ENCODE results near the gene ABCA13. TPM values are rescaled to one million over a fixed set of nuclear protein-coding genes. Genes with fewer than 3 reads are reported as not detected.

Gene ABCA13
- total RNA-seq, 4 donors from 2014 or later: under 0.01 to 0.26 (median 0.06) TPM; not detected in 1

DNA sequence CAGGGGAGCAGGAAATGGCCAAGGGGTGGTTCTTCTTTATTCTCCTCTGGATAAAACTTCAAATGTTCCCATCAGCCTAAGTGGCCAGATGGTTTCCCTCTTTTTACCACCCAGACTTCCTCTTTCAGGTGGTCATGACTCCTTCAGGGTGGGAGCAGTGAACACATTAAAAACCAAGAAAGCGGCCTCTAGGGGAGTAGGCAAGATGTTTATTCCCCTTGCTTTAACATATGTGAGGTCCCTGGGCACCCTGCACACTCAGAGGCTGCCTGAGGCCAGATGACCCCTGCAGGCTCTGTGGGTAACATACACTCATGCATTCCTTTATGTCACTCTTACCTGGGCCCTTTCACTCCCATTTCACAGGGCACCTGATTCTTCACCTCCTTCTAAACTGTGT lies 357.4 kb downstream of the ABCA13 start:
- Histone ChIP-seq H3K9me3 (peaks cover 0 to 6% (median 0%) of the 10 kb centered on the region in 4 donors), H3K4me1 (no peaks in the 10 kb centered on the region), H3K36me3 (no peaks in the 10 kb centered on the region), H3K4me3 (no peak overlapping the region), H3K27ac (replicated peaks in 1 of 4) (no peak overlapping the region), H3K27me3 (no peaks in the 10 kb centered on the region)
- TF ChIP-seq POLR2AphosphoS5 (IDR thresholded peaks at IDR 0.05): no peak
- TF ChIP-seq CTCF (IDR thresholded peaks at IDR 0.05): no peak
- no peak for TF ChIP-seq EP300 (IDR thresholded peaks at IDR 0.05)
- no peak for TF ChIP-seq POLR2A (IDR thresholded peaks at IDR 0.05; ENCODE audit: low read depth)
- WGBS: 54% methylated on average over 1 of the region's 1 CpG
- intact Hi-C loops (cut with DNase I): no loop called here
- no peak for DNase-seq (ENCODE audit: extremely low spot score)

- 93% methylated on average over 2 of the region's 2 CpGs for WGBS
Measured at GRCh38 chr7:48537561-48537960, 366.3 kb downstream of the ABCA13 start.

GRCh38 chr7:48540746-48541145 lies 369.5 kb downstream of the ABCA13 start:
- Histone ChIP-seq H3K27me3 (no peaks in the 10 kb centered on the region), H3K27ac (replicated peaks in 1 of 4) (no peak overlapping the region), H3K36me3 (no peaks in the 10 kb centered on the region), H3K4me1 (no peaks in the 10 kb centered on the region), H3K9me3 (peaks cover 0 to 14% (median 3%) of the 10 kb centered on the region in 4 donors), H3K4me3 (no peak overlapping the region)
- intact Hi-C loops (cut with DNase I): no loop called here
- no peak for DNase-seq (ENCODE audit: extremely low spot score)
- 39% methylated on average over 1 of the region's 1 CpG for WGBS
- no peak for TF ChIP-seq EP300 (IDR thresholded peaks at IDR 0.05)
- no peak for TF ChIP-seq CTCF (IDR thresholded peaks at IDR 0.05)
- no peak for TF ChIP-seq POLR2AphosphoS5 (IDR thresholded peaks at IDR 0.05)
- TF ChIP-seq POLR2A (IDR thresholded peaks at IDR 0.05; ENCODE audit: low read depth): no peak

More at GRCh38 chr7:48537561-48537960, 366.3 kb downstream of the ABCA13 start:
- Histone ChIP-seq H3K27me3 (no peaks in the 10 kb centered on the region), H3K36me3 (no peaks in the 10 kb centered on the region), H3K4me3 (no peak overlapping the region), H3K4me1 (no peaks in the 10 kb centered on the region), H3K27ac (replicated peaks in 1 of 4) (no peak overlapping the region), H3K9me3 (peaks cover 0 to 21% (median 11%) of the 10 kb centered on the region in 4 donors)
- DNase-seq (ENCODE audit: extremely low spot score): no peak
- intact Hi-C loops (cut with DNase I): no loop called here
- TF ChIP-seq POLR2AphosphoS5 (IDR thresholded peaks at IDR 0.05) (no peak), EP300 (IDR thresholded peaks at IDR 0.05) (no peak), POLR2A (IDR thresholded peaks at IDR 0.05; ENCODE audit: low read depth) (no peak), CTCF (IDR thresholded peaks at IDR 0.05) (no peak)

GRCh38 chr7:48548667-48549066 lies 377.4 kb downstream of the ABCA13 start:
- no peak overlapping the region for H3K4me3 ChIP-seq
- 76% methylated on average over 2 of the region's 2 CpGs for WGBS
- no peaks in the 10 kb centered on the region for H3K9me3 ChIP-seq
- no peaks in the 10 kb centered on the region for H3K36me3 ChIP-seq
- H3K27ac ChIP-seq (replicated peaks in 1 of 4): no peak overlapping the region
- DNase-seq (ENCODE audit: extremely low spot score): no peak
- H3K4me1 ChIP-seq: no peaks in the 10 kb centered on the region
- TF ChIP-seq CTCF (IDR thresholded peaks at IDR 0.05): no peak
- TF ChIP-seq POLR2A (IDR thresholded peaks at IDR 0.05; ENCODE audit: low read depth): no peak
- no peak for TF ChIP-seq EP300 (IDR thresholded peaks at IDR 0.05)
- TF ChIP-seq POLR2AphosphoS5 (IDR thresholded peaks at IDR 0.05): no peak
- H3K27me3 ChIP-seq: no peaks in the 10 kb centered on the region
- intact Hi-C loops (cut with DNase I): no loop called here

- TF ChIP-seq POLR2AphosphoS5 (IDR thresholded peaks at IDR 0.05): no peak
- TF ChIP-seq POLR2A (IDR thresholded peaks at IDR 0.05; ENCODE audit: low read depth): no peak
- no peak for TF ChIP-seq EP300 (IDR thresholded peaks at IDR 0.05)
- TF ChIP-seq CTCF (IDR thresholded peaks at IDR 0.05): no peak
- peaks cover 0 to 5% (median 0%) of the 10 kb centered on the region in 4 donors for H3K9me3 ChIP-seq
- no peaks in the 10 kb centered on the region for H3K36me3 ChIP-seq
- no peak for DNase-seq (ENCODE audit: extremely low spot score)
- H3K27ac ChIP-seq (replicated peaks in 1 of 4): no peak overlapping the region
- no peak overlapping the region for H3K4me3 ChIP-seq
- no peaks in the 10 kb centered on the region for H3K4me1 ChIP-seq
- H3K27me3 ChIP-seq: no peaks in the 10 kb centered on the region
- intact Hi-C loops (cut with DNase I): no loop called here
Measured at GRCh38 chr7:48551652-48552051, 380.4 kb downstream of the ABCA13 start.

All from esophagus muscularis mucosa (tissue), 4 donors.